CD14-positive monocyte (primary cell): Measurements from ENCODE around the gene SVIL. TPM values are rescaled to one million over a fixed set of nuclear protein-coding genes. Genes with fewer than 3 reads are reported as not detected.
A peak's percentile ranks its signal among the peaks of the same experiment; 100 is the strongest.
"Not testable (repeated sequence)": the region's sequence is repeated elsewhere in the genome, so short reads cannot be mapped to it uniquely, and the experiment has no call there.

Experiments
- DNase-seq, 3 donors: peaks; one replicate each; pipeline ENCODE4 v3.0.0-alpha.2; 2011 to 2022
- H2AFZ ChIP-seq: 2 replicates; pipeline ENCODE4 v1.6.0; 2012; ENCODE audit warnings: mild to moderate bottlenecking, low read depth, low read length, inconsistent platforms; ENCODE audit not compliant: insufficient read depth, poor library complexity, severe bottlenecking
- H3K27ac ChIP-seq, 2 donors: 1 replicate in 1 of 2; 2 replicates in 1 of 2; pipeline ENCODE4 v1.5.1; 2012 to 2013; ENCODE audit warnings: low read length in 2 of 2, control low read depth in 1 of 2, inconsistent platforms in 1 of 2, low read depth in 1 of 2, mild to moderate bottlenecking in 1 of 2
- H3K27me3 ChIP-seq, 2 donors: one replicate each; pipeline versions ENCODE4 v1.6.0 to v1.6.1; 2011 to 2013; ENCODE audit warnings: low read length in 2 of 2; ENCODE audit not compliant: control insufficient read depth in 2 of 2, insufficient read depth in 2 of 2
- H3K36me3 ChIP-seq, 2 donors: replicated peaks in 1 of 2; 1 replicate in 1 of 2; 2 replicates in 1 of 2; pipeline versions ENCODE4 v1.5.1 to v1.6.1; 2012 to 2013; ENCODE audit warnings: low read length in 2 of 2, control low read depth in 1 of 2, inconsistent platforms in 1 of 2, mild to moderate bottlenecking in 1 of 2; ENCODE audit not compliant: insufficient read depth in 2 of 2, control insufficient read depth in 1 of 2
- H3K4me1 ChIP-seq, 2 donors: 1 replicate in 1 of 2; 2 replicates in 1 of 2; pipeline versions ENCODE4 v1.5.1 to v1.6.1; 2012 to 2013; ENCODE audit warnings: low read length in 2 of 2, control low read depth in 1 of 2, inconsistent platforms in 1 of 2, mild to moderate bottlenecking in 1 of 2, moderate library complexity in 1 of 2; ENCODE audit not compliant: insufficient read depth in 2 of 2, control insufficient read depth in 1 of 2
- H3K4me2 ChIP-seq: replicated peaks from 2 replicates; pipeline ENCODE3; 2012; ENCODE audit warnings: low read length, moderate library complexity, mild to moderate bottlenecking; ENCODE audit not compliant: poor library complexity, severe bottlenecking; ENCODE audit errors: extremely low read depth
- H3K4me3 ChIP-seq, 3 experiments: fragments of 200-600 bp in 1 of 3; sonication (generic) in 1 of 3; replicated peaks in 1 of 3; 1 replicate in 2 of 3; 2 replicates in 1 of 3; pipeline ENCODE4 v1.5.1; 2011 to 2013; ENCODE audit warnings: low read length in 3 of 3, mild to moderate bottlenecking in 3 of 3, control low read depth in 2 of 3, low read depth in 2 of 3, inconsistent platforms in 1 of 3, moderate library complexity in 1 of 3
- H3K79me2 ChIP-seq: 2 replicates; pipeline ENCODE4 v1.6.0; 2012; ENCODE audit warnings: mild to moderate bottlenecking, control low read depth, inconsistent platforms, low read length, moderate library complexity; ENCODE audit not compliant: insufficient read depth
- H3K9ac ChIP-seq: 2 replicates; pipeline ENCODE4 v1.6.0; 2017; ENCODE audit warnings: low read length, mild to moderate bottlenecking; ENCODE audit not compliant: insufficient read depth, poor library complexity, severe bottlenecking
- H3K9me3 ChIP-seq, 2 donors: replicated peaks in 1 of 2; 1 replicate in 1 of 2; 2 replicates in 1 of 2; pipeline versions ENCODE4 v1.5.1 to v1.6.1; 2012 to 2013; ENCODE audit warnings: low read length in 2 of 2, control low read depth in 1 of 2; ENCODE audit not compliant: control insufficient read depth in 1 of 2, insufficient read depth in 1 of 2
- H4K20me1 ChIP-seq: 2 replicates; pipeline ENCODE4 v1.6.0; 2012; ENCODE audit warnings: mild to moderate bottlenecking, low read length, control low read depth, moderate library complexity; ENCODE audit not compliant: insufficient read depth
- H3K27ac Mint-ChIP-seq, 7 donors: one replicate each; pipeline ENCODE4 v1.8.0; 2020; ENCODE audit warnings: mild to moderate bottlenecking in 7 of 7, mixed read lengths in 7 of 7, moderate library complexity in 6 of 7, inconsistent platforms in 2 of 7
- H3K27me3 Mint-ChIP-seq, 3 donors: one replicate each; pipeline ENCODE4 v1.8.0; 2021 to 2022; ENCODE audit warnings: low read depth in 3 of 3, mild to moderate bottlenecking in 3 of 3, mixed read lengths in 3 of 3, moderate library complexity in 3 of 3, inconsistent platforms in 1 of 3
- H3K36me3 Mint-ChIP-seq, 2 donors: one replicate each; pipeline ENCODE4 v1.8.0; 2020; ENCODE audit warnings: mixed read lengths in 2 of 2, inconsistent platforms in 1 of 2, mild to moderate bottlenecking in 1 of 2
- H3K4me1 Mint-ChIP-seq: one replicate; pipeline ENCODE4 v1.8.0; 2020; ENCODE audit warnings: mild to moderate bottlenecking, mixed read lengths
- H3K4me3 Mint-ChIP-seq, 2 donors: one replicate each; pipeline ENCODE4 v1.8.0; 2020; ENCODE audit warnings: mild to moderate bottlenecking in 2 of 2, mixed read lengths in 2 of 2, moderate library complexity in 1 of 2
- H3K9me3 Mint-ChIP-seq, 7 donors: one replicate each; pipeline ENCODE4 v1.8.0; 2020 to 2022; ENCODE audit warnings: mixed read lengths in 7 of 7, mild to moderate bottlenecking in 6 of 7, moderate library complexity in 6 of 7, inconsistent platforms in 2 of 7
- WGBS: methylation state at CpG from one replicate; pipeline ENCODE4 v1.1.5; 2013; ENCODE audit warnings: missing lambda C conversion rate; ENCODE audit not compliant: insufficient coverage; 5-methylcytosine and 5-hydroxymethylcytosine counted together
- intact Hi-C, 2 donors: fragments of 100-400 bp; cut with micrococcal nuclease; formaldehyde crosslinking; loops; one replicate each; pipeline versions ENCODE4 v1.15.0 to v1.15.1; 2023
- polyA plus RNA-seq, 3 donors: library from polyadenylated mRNA; depleted of rRNA in 1 of 3; unstranded in 2 of 3; stranded (reverse) in 1 of 3; fragments of 300-500 nt in 2 of 3; fragments of >200 nt in 1 of 3; fragmentation: Illumina TruSeq in 2 of 3; gene quantifications; 1 replicate in 2 of 3; 2 replicates in 1 of 3; pipeline ENCODE4 v1.2.3, GENCODE V29; 2012 to 2021
- TF ChIP-seq, protein P1 (sequence below): fragments of 200-600 bp; IDR thresholded peaks from one replicate; pipeline ENCODE4 v1.8.0; 2022; ENCODE audit warnings: antibody characterized with exemption, mild to moderate bottlenecking

SVIL gene
- polyA plus RNA-seq, 3 donors, result 2.1 to 14.3 (median 5.8) TPM

DNA sequence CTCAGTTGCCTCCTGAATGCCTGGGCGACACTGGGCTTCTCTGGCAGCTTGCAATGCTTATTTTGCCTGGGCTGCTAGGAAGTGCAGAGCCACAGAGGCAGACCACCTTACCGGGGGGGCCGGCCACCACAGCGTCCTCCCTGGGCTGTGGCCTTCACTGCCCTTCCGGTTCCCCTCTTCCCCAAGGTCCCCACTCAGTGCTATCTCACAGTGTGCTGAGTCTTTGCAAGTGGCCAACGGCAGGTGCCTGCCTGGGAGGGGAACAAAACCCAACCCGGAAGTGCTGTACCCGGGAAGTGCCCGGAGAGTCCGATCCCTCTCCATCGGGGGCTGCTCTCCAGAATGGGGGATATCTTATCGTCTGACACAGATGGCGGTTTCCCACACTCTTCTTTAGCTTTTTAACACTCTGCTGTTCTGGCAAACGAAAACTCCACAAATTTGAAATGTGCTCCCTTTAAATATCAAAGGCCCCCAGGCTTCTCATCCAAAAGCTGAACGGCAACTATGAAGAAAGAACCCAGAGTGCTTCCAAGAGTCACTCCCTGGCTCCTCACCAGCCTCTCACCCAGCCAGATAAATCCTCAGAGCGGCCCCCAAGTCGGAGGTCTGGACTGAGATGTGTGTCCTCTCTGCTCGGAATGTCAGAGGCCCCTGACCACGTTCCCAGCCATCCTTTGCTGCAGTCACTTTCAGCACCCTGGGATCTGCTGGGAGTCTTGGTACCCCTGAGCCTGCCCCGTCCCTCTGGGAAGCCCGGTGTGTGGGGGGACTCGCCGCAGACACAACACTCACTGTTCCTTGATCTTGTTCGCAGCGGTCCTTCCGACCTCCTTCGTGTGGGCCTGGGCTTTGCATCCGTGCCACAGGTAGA is 165.1 kb downstream of the SVIL start:
- Mint-ChIP-seq H3K36me3 (peaks cover 83 to 90% of the 10 kb centered on the region in 2 donors), H3K4me3 (no peak overlapping the region), H3K27me3 (peaks cover 0 to 2% (median 2%) of the 10 kb centered on the region in 3 donors), H3K9me3 (no peaks in the 10 kb centered on the region), H3K27ac (peak overlapping the region in 1 of 7 donors; percentile 10), H3K4me1 (peaks cover 5% of the 10 kb centered on the region)
- TF ChIP-seq, protein P1, sequence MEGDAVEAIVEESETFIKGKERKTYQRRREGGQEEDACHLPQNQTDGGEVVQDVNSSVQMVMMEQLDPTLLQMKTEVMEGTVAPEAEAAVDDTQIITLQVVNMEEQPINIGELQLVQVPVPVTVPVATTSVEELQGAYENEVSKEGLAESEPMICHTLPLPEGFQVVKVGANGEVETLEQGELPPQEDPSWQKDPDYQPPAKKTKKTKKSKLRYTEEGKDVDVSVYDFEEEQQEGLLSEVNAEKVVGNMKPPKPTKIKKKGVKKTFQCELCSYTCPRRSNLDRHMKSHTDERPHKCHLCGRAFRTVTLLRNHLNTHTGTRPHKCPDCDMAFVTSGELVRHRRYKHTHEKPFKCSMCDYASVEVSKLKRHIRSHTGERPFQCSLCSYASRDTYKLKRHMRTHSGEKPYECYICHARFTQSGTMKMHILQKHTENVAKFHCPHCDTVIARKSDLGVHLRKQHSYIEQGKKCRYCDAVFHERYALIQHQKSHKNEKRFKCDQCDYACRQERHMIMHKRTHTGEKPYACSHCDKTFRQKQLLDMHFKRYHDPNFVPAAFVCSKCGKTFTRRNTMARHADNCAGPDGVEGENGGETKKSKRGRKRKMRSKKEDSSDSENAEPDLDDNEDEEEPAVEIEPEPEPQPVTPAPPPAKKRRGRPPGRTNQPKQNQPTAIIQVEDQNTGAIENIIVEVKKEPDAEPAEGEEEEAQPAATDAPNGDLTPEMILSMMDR, result no peak
- no peak overlapping the region for H3K9ac ChIP-seq
- intact Hi-C loops, result no loop called here
- H3K9me3 ChIP-seq, result no peaks in the 10 kb centered on the region
- H3K79me2 ChIP-seq, result no peaks in the 10 kb centered on the region
- no peaks in the 10 kb centered on the region for H4K20me1 ChIP-seq
- DNase-seq, result no peak
- no peak overlapping the region for H2AFZ ChIP-seq
- no peak overlapping the region for H3K4me3 ChIP-seq
- WGBS, result 97% methylated on average over 28 of the region's 28 CpGs
- no peak overlapping the region for H3K4me2 ChIP-seq
- H3K27me3 ChIP-seq, result no peaks in the 10 kb centered on the region
- no peaks in the 10 kb centered on the region for H3K4me1 ChIP-seq
- no peak overlapping the region for H3K27ac ChIP-seq
- peaks cover 74 to 93% of the 10 kb centered on the region in 2 donors for H3K36me3 ChIP-seq

GRCh38 chr10:29465384-29465783 is 169.4 kb downstream of the SVIL start:
- 97% methylated on average over 6 of the region's 8 CpGs for WGBS
- Histone ChIP-seq H3K4me2 (no peak overlapping the region), H3K27me3 (no peaks in the 10 kb centered on the region), H3K4me3 (no peak overlapping the region), H3K9ac (no peak overlapping the region), H3K4me1 (no peaks in the 10 kb centered on the region), H3K27ac (no peak overlapping the region), H2AFZ (no peak overlapping the region), H3K79me2 (no peaks in the 10 kb centered on the region), H3K36me3 (peaks cover 84 to 95% of the 10 kb centered on the region in 2 donors), H4K20me1 (no peaks in the 10 kb centered on the region), H3K9me3 (peaks cover 9% of the 10 kb centered on the region in 2 donors)
- H3K27me3 Mint-ChIP-seq, result peaks cover 0 to 2% (median 2%) of the 10 kb centered on the region in 3 donors
- DNase-seq, result no peak
- H3K4me3 Mint-ChIP-seq, result no peak overlapping the region
- intact Hi-C loops, result no loop called here
- H3K36me3 Mint-ChIP-seq, result peaks cover 85 to 92% of the 10 kb centered on the region in 2 donors
- TF ChIP-seq, protein P1, result no peak
- H3K4me1 Mint-ChIP-seq, result no peaks in the 10 kb centered on the region
- H3K9me3 Mint-ChIP-seq, result peaks cover 5 to 10% (median 9%) of the 10 kb centered on the region in 7 donors
- no peak overlapping the region for H3K27ac Mint-ChIP-seq

GRCh38 chr10:29464671-29465171 is 170.1 kb downstream of the SVIL start:
- H3K4me3 ChIP-seq, H3K4me1 ChIP-seq, H3K4me1 Mint-ChIP-seq, H3K9ac ChIP-seq, H3K4me3 Mint-ChIP-seq, H3K4me2 ChIP-seq, H3K27me3 Mint-ChIP-seq, H3K27ac ChIP-seq, H4K20me1 ChIP-seq, DNase-seq, intact Hi-C loops, H2AFZ ChIP-seq, H3K79me2 ChIP-seq, H3K27me3 ChIP-seq: not testable (repeated sequence)
- peak overlapping the region in 1 of 7 donors; percentile 68 for H3K27ac Mint-ChIP-seq
- peaks cover 9 to 16% (median 13%) of the 10 kb centered on the region in 7 donors for H3K9me3 Mint-ChIP-seq
- Histone ChIP-seq H3K9me3 (peaks cover 14 to 16% of the 10 kb centered on the region in 2 donors), H3K36me3 (peaks cover 84 to 95% of the 10 kb centered on the region in 2 donors)
- peaks cover 85 to 92% of the 10 kb centered on the region in 2 donors for H3K36me3 Mint-ChIP-seq
- 100% methylated on average over 1 of the region's 4 CpGs for WGBS
